Pancreas (tissue), 10 donors: ENCODE measurements around the gene EFHD2. TPM values are rescaled to one million over a fixed set of nuclear protein-coding genes. Genes with fewer than 3 reads are reported as not detected.
A peak's percentile ranks its signal among the peaks of the same experiment; 100 is the strongest.

Experiments used
- ATAC-seq, 4 donors: fragments of 200-7000 bp; cut with Tn5 transposase; one replicate each; pipeline versions ENCODE4 v1.8.0 to v1.9.1; 2020; ENCODE audit warnings: mild to moderate bottlenecking in 4 of 4, moderate library complexity in 4 of 4
- DNase-seq, 6 donors: peaks; one replicate each; pipeline ENCODE4 v3.0.0-alpha.2; 2020
- FAIRE-seq: peaks from 2 replicates; lab custom pipeline; 2012; peaks lifted over from hg19 to GRCh38; lab: Jason Lieb, UNC
- H3K27ac ChIP-seq, 4 donors: fragments of 200-600 bp; sonication (generic); 1 replicate in 3 of 4; 2 replicates in 1 of 4; pipeline versions ENCODE4 v1.5.0 to v1.8.0; 2020
- H3K27me3 ChIP-seq, 4 donors: fragments of 200-600 bp; one replicate each; pipeline ENCODE4 v1.8.0; 2021
- H3K36me3 ChIP-seq, 3 donors: fragments of 200-600 bp; sonication (generic) in 1 of 3; one replicate each; pipeline versions ENCODE4 v1.5.0 to v1.8.0; 2020 to 2021
- H3K4me1 ChIP-seq, 3 donors: fragments of 200-600 bp; one replicate each; pipeline ENCODE4 v1.8.0; 2021
- H3K4me3 ChIP-seq, 4 donors: fragments of 200-600 bp; sonication (generic) in 2 of 4; one replicate each; pipeline versions ENCODE4 v1.5.0 to v1.8.0; 2020 to 2021
- H3K9me3 ChIP-seq, 4 donors: fragments of 200-600 bp; one replicate each; pipeline ENCODE4 v1.8.0; 2021
- CTCF ChIP-seq, 4 donors: fragments of 200-600 bp; sonication (generic) in 3 of 4; IDR thresholded peaks; one replicate each; pipeline versions ENCODE4 v1.5.0 to v1.8.0; 2021; ENCODE audit warnings: antibody characterized with exemption in 4 of 4
- WGBS, 2 donors: extraction: QIAGEN DNeasy Blood & Tissue Kit; methylation state at CpG; one replicate each; pipeline ENCODE4 v1.1.7; 2013; 5-methylcytosine and 5-hydroxymethylcytosine counted together
- intact Hi-C, 3 donors: fragments of 100-400 bp; cut with DNase I; formaldehyde crosslinking; loops; one replicate each; pipeline versions ENCODE4 v1.11.1 to v1.14.2; 2022
- polyA plus RNA-seq, 2 donors: library from polyadenylated mRNA; stranded (reverse); fragments of 200-250 nt; gene quantifications; one replicate each; pipeline ENCODE4 v1.2.3, GENCODE V29; 2013
- total RNA-seq, 6 donors: library from RNA; stranded (reverse); fragmentation: NEBNext Ultra II Directional in 4 of 6; extraction: Animal tissue kit (Norgen Biotek cat#: 25700) in 4 of 6; gene quantifications; one replicate each; pipeline versions ENCODE4 v1.2.1 to v1.2.4, GENCODE V29; 2021 to 2023
- donor health status: healthy with polysubstance abuse.
- donor health status: DM: no; HTN: no; CAD: no; lungs with moderate emphysema.
- donor health status: DM: no; HTN: no; CAD: no.
- donor health status: control.
- donor health status: control.
- donor health status: Bipolar disorder and iron deficiency.
- donor health status: DM: yes; HTN: yes; CAD: no.
- donor health status: DM: no; HTN: no; CAD: no.
- donor health status: DM: no; HTN: no; CAD: no.
- donor health status: DM: yes; HTN: yes; CAD: no.

Gene EFHD2
- total and polyA plus RNA-seq, 8 donors, result 30.5 to 47.4 (median 38.8) TPM

GRCh38 chr1:15401391-15402055, 8.2 kb upstream of the EFHD2 start:
- Histone ChIP-seq H3K4me3 (no peak overlapping the region), H3K27ac (no peak overlapping the region), H3K4me1 (no peaks in the 10 kb centered on the region), H3K36me3 (no peaks in the 10 kb centered on the region), H3K27me3 (no peaks in the 10 kb centered on the region), H3K9me3 (no peaks in the 10 kb centered on the region)
- intact Hi-C loops, result no loop called here
- WGBS, 2 donors, result 77 to 82% methylated on average over 7 of the region's 7 CpGs
- DNase-seq (no peak), FAIRE-seq (no peak), ATAC-seq (peak in 3 of 4 donors; percentile 10 to 24 (median 17))
- TF ChIP-seq CTCF (IDR thresholded peaks at IDR 0.05), result no peak

GRCh38 chr1:15402809-15403450, 6.8 kb upstream of the EFHD2 start:
- H3K27me3 ChIP-seq, result no peaks in the 10 kb centered on the region
- WGBS, 2 donors, result 93 to 94% methylated on average over 5 of the region's 5 CpGs
- intact Hi-C loops, result no loop called here
- FAIRE-seq (no peak), DNase-seq (no peak), ATAC-seq (no peak)
- H3K4me1 ChIP-seq, result no peaks in the 10 kb centered on the region
- H3K4me3 ChIP-seq, result no peak overlapping the region
- no peaks in the 10 kb centered on the region for H3K9me3 ChIP-seq
- H3K36me3 ChIP-seq, result no peaks in the 10 kb centered on the region
- TF ChIP-seq CTCF (IDR thresholded peaks at IDR 0.05), result no peak
- H3K27ac ChIP-seq, result no peak overlapping the region

DNA sequence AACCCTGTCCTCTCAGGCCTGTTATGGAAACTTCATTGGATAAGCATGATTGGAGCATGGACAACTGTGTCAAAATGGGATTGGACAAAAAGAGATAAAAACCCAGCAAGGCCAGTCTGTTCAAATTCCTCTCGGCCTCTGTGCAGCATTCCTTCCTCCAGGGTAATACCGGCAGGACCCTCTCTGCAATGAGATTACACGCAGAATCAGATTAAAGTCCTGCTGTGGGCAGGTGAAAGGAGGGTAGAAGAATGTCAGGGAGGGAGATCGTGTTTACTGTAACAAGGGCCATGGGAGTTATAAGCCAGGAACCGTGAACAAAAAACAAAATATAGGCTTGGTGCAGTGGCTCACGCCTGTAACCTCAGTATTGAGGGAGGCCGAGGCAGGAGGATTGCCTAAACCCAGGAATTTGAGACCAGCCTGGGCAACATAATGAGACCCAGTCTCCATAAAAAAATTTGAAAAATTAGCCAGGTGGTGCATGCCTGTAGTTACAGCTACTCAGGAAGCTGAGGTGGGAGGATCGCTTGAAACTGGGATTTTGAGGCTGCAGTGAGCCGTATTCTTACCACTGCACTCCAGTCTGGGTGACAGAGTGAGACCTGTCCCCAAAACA, 5.6 kb upstream of the EFHD2 start:
- intact Hi-C loops, result no loop called here
- Histone ChIP-seq H3K4me1 (no peaks in the 10 kb centered on the region), H3K36me3 (no peaks in the 10 kb centered on the region), H3K4me3 (no peak overlapping the region), H3K27ac (no peak overlapping the region), H3K9me3 (no peaks in the 10 kb centered on the region), H3K27me3 (no peaks in the 10 kb centered on the region)
- ATAC-seq (no peak), DNase-seq (no peak), FAIRE-seq (no peak)
- WGBS, 2 donors, result 90 to 94% methylated on average over 9 of the region's 9 CpGs
- no peak for TF ChIP-seq CTCF (IDR thresholded peaks at IDR 0.05)

DNA sequence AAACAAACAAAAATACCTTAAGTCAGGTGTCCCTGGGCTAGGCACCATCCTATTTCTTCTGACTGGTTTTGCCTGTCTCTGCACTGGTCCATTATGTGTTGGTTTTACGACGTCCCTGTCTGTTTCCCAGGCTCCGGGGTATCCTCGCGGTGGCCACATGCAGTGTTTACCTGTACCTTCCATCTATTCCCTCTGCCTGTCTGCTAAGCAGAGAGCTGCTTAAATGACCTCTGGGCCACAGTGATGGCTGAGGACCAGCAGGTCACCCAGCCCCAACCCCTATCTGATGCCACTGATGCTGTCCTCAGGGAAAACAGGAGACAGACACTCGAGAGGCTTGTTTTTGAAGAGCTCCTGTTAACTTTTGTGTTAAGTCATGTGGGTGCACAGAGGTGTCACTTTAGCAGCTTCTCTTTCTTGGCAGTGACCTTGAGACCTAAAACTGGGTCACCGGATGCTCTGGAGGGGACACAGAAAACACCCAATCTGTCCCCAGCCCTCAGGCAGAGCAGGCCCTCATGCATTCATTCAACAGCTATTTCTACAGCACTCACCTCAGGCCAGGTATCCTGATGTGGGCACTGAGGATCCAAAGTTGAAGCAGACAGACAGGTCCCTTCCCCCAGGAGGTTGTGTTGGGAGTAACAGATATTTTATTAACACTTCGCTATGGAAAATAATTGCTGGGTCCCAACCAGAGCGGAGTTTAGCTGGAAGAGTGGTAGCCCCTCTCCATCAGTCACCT, 4.4 kb upstream of the EFHD2 start:
- TF ChIP-seq CTCF (IDR thresholded peaks at IDR 0.05), result no peak
- no peak for DNase-seq
- no peak for ATAC-seq
- Histone ChIP-seq H3K36me3 (no peaks in the 10 kb centered on the region), H3K4me1 (no peaks in the 10 kb centered on the region), H3K27ac (no peak overlapping the region), H3K9me3 (no peaks in the 10 kb centered on the region), H3K27me3 (no peaks in the 10 kb centered on the region), H3K4me3 (no peak overlapping the region)
- no peak for FAIRE-seq
- WGBS, 2 donors, result 92 to 95% methylated on average over 9 of the region's 9 CpGs
- intact Hi-C loops, result no loop called here
